CD4-positive, alpha-beta T cell treated with Interferon gamma for 1 hour (primary cell): Measurements from ENCODE around the gene SMPDL3B.
A peak's percentile ranks its signal among the peaks of the same experiment; 100 is the strongest.

Experiments
- DNase-seq: peaks from one replicate; pipeline ENCODE4 v3.0.0-alpha.2; 2020

SMPDL3B gene

GRCh38 chr1:27934818-27935549 is at the start of gene SMPDL3B:
Gene SMPDL3B (plus strand): TSS chr1:27935000. CDS start chr1:27935184, 184 bp downstream.
- no peak for DNase-seq

- peak; percentile 34 for DNase-seq
Observed at GRCh38 chr1:27885114-27885528, 49.7 kb upstream of the SMPDL3B start.

- DNase-seq = peak; percentile 40
Observed at GRCh38 chr1:27885621-27886352, 49.0 kb upstream of the SMPDL3B start.

- DNase-seq = no peak
Observed at GRCh38 chr1:27886353-27886679, 48.5 kb upstream of the SMPDL3B start.

- DNase-seq = no peak
Observed at GRCh38 chr1:27886744-27887143, 48.1 kb upstream of the SMPDL3B start.

GRCh38 chr1:27887215-27888021 is 47.4 kb upstream of the SMPDL3B start:
- peak; percentile 60 for DNase-seq

GRCh38 chr1:27889506-27889905 is 45.3 kb upstream of the SMPDL3B start:
- no peak for DNase-seq

- DNase-seq = peak; percentile 70
Observed at GRCh38 chr1:27891196-27891889, 43.5 kb upstream of the SMPDL3B start.

GRCh38 chr1:27894521-27894920 is 40.3 kb upstream of the SMPDL3B start:
- no peak for DNase-seq

GRCh38 chr1:27906759-27907158 is 28.0 kb upstream of the SMPDL3B start:
- DNase-seq = no peak

- no peak for DNase-seq
Observed at GRCh38 chr1:27912429-27912828, 22.4 kb upstream of the SMPDL3B start.

- no peak for DNase-seq
Observed at GRCh38 chr1:27915082-27915575, 19.7 kb upstream of the SMPDL3B start.

- DNase-seq = no peak
Observed at GRCh38 chr1:27922272-27922671, 12.5 kb upstream of the SMPDL3B start.

GRCh38 chr1:27928216-27928954 is 6.4 kb upstream of the SMPDL3B start:
- no peak for DNase-seq

- no peak for DNase-seq
Observed at GRCh38 chr1:27931184-27931583, 3.6 kb upstream of the SMPDL3B start.

GRCh38 chr1:27931759-27932158 is 3.0 kb upstream of the SMPDL3B start:
- DNase-seq = no peak

GRCh38 chr1:27935721-27936120 is 921 bp downstream of the SMPDL3B start:
- DNase-seq = no peak

GRCh38 chr1:27936370-27936769 is 1.6 kb downstream of the SMPDL3B start:
- DNase-seq = no peak

GRCh38 chr1:27937524-27937836 is 2.7 kb downstream of the SMPDL3B start:
- no peak for DNase-seq

- no peak for DNase-seq
Observed at GRCh38 chr1:27938488-27938887, 3.7 kb downstream of the SMPDL3B start.

GRCh38 chr1:27940297-27940696 is 5.5 kb downstream of the SMPDL3B start:
- peak; percentile 70 for DNase-seq

- DNase-seq = no peak
Observed at GRCh38 chr1:27940870-27941560, 6.2 kb downstream of the SMPDL3B start.
